HG02970 (cell line): ENCODE measurements around the gene UBA52.
A peak's percentile ranks its signal among the peaks of the same experiment; 100 is the strongest.
"Not testable (repeated sequence)": the region's sequence is repeated elsewhere in the genome, so short reads cannot be mapped to it uniquely, and the experiment has no call there.

ENCODE experiments used
- ATAC-seq: cut with Tn5 transposase; IDR thresholded peaks from one replicate; pipeline ENCODE4 v1.9.1; 2021; ENCODE audit warnings: mild to moderate bottlenecking, moderate library complexity, moderate number of reproducible peaks; ENCODE audit not compliant: unreplicated experiment, low FRiP score

UBA52 gene

GRCh38 chr19:18571564-18572344 is at the start of gene UBA52:
Gene UBA52 (plus strand): TSS chr19:18571857. CDS start chr19:18573301, 1,444 bp downstream.
- peak; percentile 89 for ATAC-seq

GRCh38 chr19:18522124-18522861 is 49.4 kb upstream of the UBA52 start:
- ATAC-seq = peak; percentile 89

GRCh38 chr19:18522862-18523440 is 48.7 kb upstream of the UBA52 start:
- ATAC-seq = not testable (repeated sequence)

- no peak for ATAC-seq
Observed at GRCh38 chr19:18523841-18524240, 47.8 kb upstream of the UBA52 start.

- ATAC-seq = no peak
Observed at GRCh38 chr19:18526316-18526715, 45.3 kb upstream of the UBA52 start.

GRCh38 chr19:18529782-18530181 is 41.9 kb upstream of the UBA52 start:
- ATAC-seq = no peak

- no peak for ATAC-seq
Observed at GRCh38 chr19:18531485-18531884, 40.2 kb upstream of the UBA52 start.

GRCh38 chr19:18532168-18532890 is 39.3 kb upstream of the UBA52 start:
- no peak for ATAC-seq

- ATAC-seq = no peak
Observed at GRCh38 chr19:18533058-18533457, 38.6 kb upstream of the UBA52 start.

GRCh38 chr19:18536475-18536874 is 35.2 kb upstream of the UBA52 start:
- ATAC-seq = no peak

GRCh38 chr19:18537431-18537830 is 34.2 kb upstream of the UBA52 start:
- no peak for ATAC-seq

- ATAC-seq = no peak
Observed at GRCh38 chr19:18538115-18538514, 33.5 kb upstream of the UBA52 start.

GRCh38 chr19:18539372-18539771 is 32.3 kb upstream of the UBA52 start:
- ATAC-seq = no peak

- ATAC-seq = not testable (repeated sequence)
Observed at GRCh38 chr19:18540200-18540599, 31.5 kb upstream of the UBA52 start.

GRCh38 chr19:18541258-18541991 is 30.2 kb upstream of the UBA52 start:
- no peak for ATAC-seq

GRCh38 chr19:18541992-18542940 is 29.4 kb upstream of the UBA52 start:
- ATAC-seq = no peak

- peak; percentile 92 for ATAC-seq
Observed at GRCh38 chr19:18542941-18543813, 28.5 kb upstream of the UBA52 start, which contains the start of gene FKBP8. Gene FKBP8 (minus strand): TSS chr19:18543573. CDS start chr19:18541970, 1,603 bp downstream.
